GM13977 (cell line): ENCODE data around the gene HECW1.

ENCODE experiments used
- DNase-seq: peaks from one replicate; pipeline ENCODE4 v3.0.0; 2012; ENCODE audit warnings: low spot score
- CTCF ChIP-seq: IDR thresholded peaks from 2 replicates; pipeline ENCODE4 v1.5.1; 2012; ENCODE audit warnings: mild to moderate bottlenecking, control low read depth; ENCODE audit not compliant: insufficient read depth; ENCODE audit errors: extremely low read depth, missing control alignments
- in situ Hi-C: fragments of 300-500 bp; cut with MboI; formaldehyde crosslinking; loops from one replicate; pipeline ENCODE4 v1.12.0; 2022; ENCODE audit warnings: low sequenced_read_pairs, low pct_unique_long_range_greater_than_20kb, mixed read lengths, inconsistent platforms; ENCODE audit not compliant: unreplicated experiment

The HECW1 gene

GRCh38 chr7:43110791-43111535, 1.5 kb upstream of the HECW1 start:
- in situ Hi-C loops, result no loop called here
- DNase-seq, result no peak
- TF ChIP-seq CTCF, result no peak

GRCh38 chr7:43111630-43112458, 603 bp upstream of the HECW1 start:
- DNase-seq, result peak; percentile 37
- in situ Hi-C loops, result no loop called here
- no peak for TF ChIP-seq CTCF

GRCh38 chr7:43112941-43113621, 634 bp downstream of the HECW1 start:
- no peak for TF ChIP-seq CTCF
- in situ Hi-C loops, result no loop called here
- DNase-seq, result peak; percentile 57

GRCh38 chr7:43113622-43114457, 1.4 kb downstream of the HECW1 start:
- TF ChIP-seq CTCF, result no peak
- in situ Hi-C loops, result no loop called here
- DNase-seq, result no peak

GRCh38 chr7:43114458-43114780, 2.0 kb downstream of the HECW1 start:
- no peak for TF ChIP-seq CTCF
- in situ Hi-C loops, result no loop called here
- no peak for DNase-seq

GRCh38 chr7:43116451-43116850, 4.0 kb downstream of the HECW1 start:
- no peak for TF ChIP-seq CTCF
- DNase-seq, result no peak
- in situ Hi-C loops, result no loop called here
